NCI-H1436 (cell line): ENCODE results near the gene ARPC5L.
"Not testable (repeated sequence)": the region's sequence is repeated elsewhere in the genome, so short reads cannot be mapped to it uniquely, and the experiment has no call there.

ENCODE experiments used
- DNase-seq: peaks from one replicate; lab custom pipeline; 2025; lab: John Stamatoyannopoulos, UW

Gene ARPC5L

DNA sequence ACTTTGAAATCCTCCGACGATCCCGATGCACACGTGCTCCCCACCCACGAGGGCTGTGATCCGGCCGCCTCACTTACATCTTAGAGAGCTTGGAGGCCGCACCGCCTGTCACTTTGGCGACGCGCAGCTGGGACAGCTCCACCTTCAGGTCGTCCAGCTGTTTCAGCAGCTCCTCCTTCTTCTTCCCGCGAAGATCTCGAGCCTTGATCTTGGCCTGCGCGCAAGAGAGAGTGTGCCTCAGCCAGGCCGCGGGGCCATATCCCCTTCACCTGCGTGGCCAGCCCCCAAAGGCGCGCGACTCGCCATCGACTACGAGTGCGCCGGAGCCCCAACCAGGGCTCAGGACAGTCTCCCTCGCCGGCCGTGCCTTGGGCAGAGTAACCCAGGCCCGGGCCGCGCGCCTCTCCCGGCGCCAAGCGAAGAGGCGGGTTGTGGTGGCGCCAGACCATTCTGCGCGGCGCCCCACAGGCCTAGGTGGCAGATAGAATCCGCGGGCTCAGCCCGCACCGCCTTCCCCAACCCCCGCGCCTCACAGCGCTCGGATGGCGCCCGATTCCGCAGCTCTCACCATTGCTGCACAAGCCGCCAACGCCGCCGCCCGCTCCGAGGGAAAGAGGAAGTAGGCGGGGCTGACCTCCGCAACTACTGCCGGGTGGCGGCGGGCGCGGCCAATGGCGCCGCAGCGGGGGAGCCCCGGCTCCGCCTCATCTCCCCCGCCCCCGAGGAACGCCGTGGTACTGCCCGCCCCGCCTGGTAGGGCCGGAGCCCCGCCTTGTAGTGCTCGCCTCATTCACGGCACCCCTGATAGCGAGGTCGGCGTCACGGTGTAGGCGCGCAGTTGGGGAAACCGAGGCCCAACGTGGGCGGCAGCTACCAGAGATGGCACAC lies at the start of gene ARPC5L, which contains the start of gene RPL35:
Gene ARPC5L (plus strand): TSS at position 789 of the 888 bp plus-strand sequence. CDS start 7,161 bp downstream, outside the sequence.
Gene RPL35 (minus strand): TSS at position 616 of the 888 bp plus-strand sequence. CDS start 45 bp downstream, at position 571.
- peak; percentile 91 for DNase-seq

GRCh38 chr9:124812441-124812876 lies 49.5 kb upstream of the ARPC5L start:
- DNase-seq: no peak

DNA sequence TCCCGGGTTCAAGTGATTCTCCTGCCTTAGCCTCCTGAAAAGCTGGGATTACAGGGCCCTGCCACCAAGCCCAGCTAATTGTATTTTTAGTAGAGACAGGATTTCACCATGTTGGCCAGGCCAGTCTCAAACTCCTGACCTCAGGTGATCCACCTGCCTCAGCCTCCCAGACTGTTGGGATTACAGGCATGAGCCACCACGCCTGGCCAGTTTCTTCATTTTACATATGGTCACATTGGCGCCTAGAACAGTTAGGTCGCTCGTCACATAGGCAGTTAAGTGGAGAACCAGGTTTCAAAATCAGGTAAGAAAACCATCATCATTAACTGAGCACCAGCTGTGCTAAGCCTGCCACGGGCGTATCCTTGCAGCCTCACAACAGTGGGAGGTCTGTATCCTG lies 48.9 kb upstream of the ARPC5L start:
- DNase-seq: no peak

GRCh38 chr9:124813501-124814163 lies 48.3 kb upstream of the ARPC5L start:
- no peak for DNase-seq

DNA sequence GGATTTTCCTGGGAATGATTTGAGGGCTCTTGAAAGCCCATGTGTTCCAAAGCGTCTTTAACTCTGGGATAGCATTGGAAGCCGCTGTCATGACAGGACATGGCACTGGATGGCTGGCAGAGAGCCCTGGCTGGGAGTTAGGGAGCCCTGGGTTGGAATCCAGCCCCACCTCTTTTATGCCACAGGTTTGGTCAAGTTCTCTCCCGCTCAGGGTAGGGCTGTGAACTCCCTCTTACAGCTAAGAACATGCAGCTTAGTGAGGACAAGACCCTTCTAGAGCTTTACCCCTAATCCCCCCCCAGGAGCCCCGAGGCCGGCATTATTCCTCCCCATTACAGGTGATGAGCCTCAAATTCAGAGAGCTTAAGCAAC lies 47.8 kb upstream of the ARPC5L start:
- DNase-seq: no peak

GRCh38 chr9:124815601-124816000 lies 46.3 kb upstream of the ARPC5L start:
- no peak for DNase-seq

DNA sequence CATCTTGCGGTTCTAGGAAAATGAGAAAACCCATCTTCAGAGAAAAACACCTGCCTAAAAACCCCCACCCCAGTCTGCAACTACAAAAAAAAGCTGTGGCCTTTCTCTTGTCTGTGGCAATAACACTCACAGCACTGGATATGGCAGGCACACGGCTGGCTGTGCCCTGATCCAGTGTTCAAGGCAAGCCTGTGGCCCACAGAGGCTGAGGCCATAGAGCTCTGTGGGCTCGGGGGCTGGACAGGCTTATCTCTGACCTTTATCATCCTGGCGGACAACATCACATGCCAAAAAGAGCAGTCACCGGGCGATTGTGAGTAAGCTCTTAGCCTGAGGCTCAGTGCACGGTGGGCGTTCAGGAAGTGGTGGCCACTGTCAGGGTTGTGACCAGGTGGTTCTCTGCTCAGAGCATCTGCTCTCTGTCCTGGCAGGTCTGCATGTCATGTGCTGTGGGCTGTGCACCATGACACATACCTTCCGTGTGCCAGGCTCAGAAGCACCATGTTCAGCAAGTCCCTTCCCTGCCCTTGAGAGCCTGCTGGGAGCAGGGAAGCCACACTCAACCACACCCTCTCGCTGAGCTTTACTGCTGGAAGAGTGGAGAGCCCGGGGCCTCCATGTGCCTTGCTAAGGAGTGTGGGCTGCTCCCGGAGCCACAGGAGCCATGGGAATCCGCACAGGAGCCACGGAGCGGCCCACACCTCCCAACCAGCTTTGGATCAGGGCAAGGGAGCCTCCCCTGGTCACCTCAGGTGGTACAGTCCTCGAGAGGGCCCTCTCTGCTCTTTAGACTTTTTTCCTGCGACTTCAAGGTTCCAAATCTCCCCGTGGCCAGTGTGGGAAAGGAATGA lies 43.3 kb upstream of the ARPC5L start:
- no peak for DNase-seq

DNA sequence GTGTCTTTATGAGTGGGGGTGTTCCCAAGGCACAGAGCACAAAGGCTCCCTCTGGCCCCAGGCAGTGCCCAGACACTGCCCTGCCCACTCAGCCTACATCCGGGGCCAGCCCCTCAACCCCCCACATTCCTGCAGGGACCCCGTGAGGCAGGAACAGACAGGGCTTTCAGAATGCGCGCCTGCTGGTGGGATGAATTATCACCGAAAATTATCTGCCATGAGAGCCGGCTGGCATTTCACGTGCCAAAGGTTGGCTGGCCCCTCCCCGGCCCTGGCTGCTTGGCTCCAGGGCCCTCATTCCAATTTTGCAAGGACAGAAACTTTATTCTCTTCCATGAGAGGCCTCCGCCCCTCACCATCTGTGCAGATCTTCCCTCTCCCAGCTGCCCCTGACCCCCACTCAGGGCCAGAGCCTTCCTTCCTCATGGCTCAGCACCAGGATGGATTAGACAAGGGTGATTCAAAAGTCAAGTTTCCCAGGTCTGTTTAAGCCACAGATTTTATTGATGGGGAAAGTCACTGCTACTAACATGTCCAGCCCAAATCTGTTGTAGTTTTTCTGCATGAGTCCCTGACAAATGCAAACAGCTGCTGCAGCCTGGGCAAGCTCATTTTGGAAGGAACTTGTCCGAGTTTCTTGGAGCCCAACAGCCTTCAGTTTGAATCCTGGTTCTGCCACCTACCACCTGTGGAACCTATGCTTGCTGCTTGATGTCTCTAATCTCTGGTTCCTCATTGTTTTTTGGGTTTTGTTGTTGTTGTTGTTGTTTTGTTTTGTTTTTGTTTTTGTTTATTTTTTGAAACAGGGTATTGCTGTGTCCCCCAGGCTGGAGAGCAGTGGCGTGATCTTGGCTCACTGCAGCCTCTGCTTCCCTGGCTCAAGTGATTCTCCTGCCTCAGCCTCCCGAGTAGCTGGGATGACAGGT lies 41.0 kb upstream of the ARPC5L start:
- no peak for DNase-seq

DNA sequence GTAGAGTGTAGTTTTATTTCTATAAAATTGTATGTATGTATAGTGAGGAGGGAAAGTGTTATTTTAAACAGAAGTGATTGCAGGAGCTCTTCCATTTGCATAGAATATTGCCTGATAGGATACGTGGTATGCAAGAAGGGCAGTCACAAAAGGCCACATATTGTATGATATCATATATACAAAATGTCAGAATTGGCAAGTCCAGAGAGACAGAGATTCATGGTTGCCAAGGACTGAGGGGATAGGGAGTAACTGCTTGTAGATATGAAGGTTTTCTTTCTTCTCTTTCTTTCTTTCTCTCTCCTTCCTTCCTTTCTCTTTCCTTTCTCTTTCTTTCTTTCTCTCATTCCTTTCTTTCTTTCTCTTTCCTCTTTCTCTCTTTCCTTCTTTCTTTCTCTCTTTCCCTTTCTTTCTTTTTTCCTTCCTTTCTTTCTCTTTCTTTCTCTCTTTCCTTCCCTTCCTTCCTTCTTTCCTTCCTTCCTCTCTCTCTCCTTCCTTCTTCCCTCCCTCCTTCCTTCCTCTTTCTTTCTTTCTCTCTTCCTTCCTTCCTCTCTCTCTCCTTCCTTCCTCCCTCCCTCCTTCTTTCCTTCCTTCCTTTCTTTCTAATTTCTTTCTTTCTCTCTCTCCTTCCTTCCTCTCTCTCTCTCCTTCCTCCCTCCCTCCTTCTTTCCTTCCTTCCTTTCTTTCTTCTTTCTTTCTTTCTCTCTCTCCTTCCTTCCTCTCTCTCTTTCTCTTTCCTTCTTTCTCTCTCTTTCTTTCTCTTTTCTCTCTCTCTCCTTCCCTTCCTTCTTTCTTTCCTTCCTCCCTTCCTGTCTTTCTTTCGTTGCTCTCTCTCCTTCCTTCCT lies 33.2 kb upstream of the ARPC5L start:
- no peak for DNase-seq

- DNase-seq: no peak
Observed at GRCh38 chr9:124829334-124829669, 32.6 kb upstream of the ARPC5L start.

DNA sequence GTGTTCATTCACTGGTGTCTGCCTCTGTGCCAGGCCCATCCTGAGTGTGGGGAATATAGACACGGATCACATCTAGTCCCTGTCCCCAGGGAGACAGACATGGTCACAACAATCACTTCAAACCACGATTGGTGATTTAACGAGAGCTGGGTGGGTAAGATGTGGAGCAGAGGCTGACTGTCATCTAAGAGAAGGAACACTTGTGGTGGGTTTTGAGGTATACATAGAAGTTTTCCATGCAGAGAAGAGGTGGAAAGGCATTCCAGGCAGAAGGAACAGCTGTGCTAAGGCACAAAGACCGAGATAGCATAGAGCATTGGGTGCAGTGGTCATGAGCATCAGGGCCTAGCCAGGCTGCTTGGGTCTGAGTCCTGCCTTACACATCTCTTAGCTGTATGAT lies 31.3 kb upstream of the ARPC5L start:
- DNase-seq: no peak

GRCh38 chr9:124831642-124832364 lies 30.1 kb upstream of the ARPC5L start:
- DNase-seq: no peak

DNA sequence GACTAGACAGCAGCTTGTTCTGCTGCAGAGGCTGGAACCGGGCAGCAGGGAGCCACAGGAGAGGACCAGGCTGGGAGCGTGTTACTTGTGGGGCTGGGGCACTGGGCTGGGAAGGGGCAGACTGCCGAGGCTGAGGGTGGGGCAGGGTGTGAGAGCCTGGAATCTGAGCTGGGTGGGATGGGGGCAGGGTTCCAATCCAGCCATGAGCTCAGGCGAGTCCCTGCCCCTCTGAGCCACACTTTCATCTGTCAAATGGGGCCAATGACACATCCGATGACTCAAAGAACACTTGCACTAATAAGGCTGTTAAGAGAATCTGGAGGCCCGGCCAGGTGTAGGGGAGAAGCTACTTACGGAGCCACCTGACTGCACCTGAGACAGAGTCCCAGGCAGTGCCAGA lies 27.3 kb upstream of the ARPC5L start:
- peak; percentile 53 for DNase-seq

- DNase-seq: peak; percentile 82
Observed at GRCh38 chr9:124835026-124835557, 26.8 kb upstream of the ARPC5L start.

DNA sequence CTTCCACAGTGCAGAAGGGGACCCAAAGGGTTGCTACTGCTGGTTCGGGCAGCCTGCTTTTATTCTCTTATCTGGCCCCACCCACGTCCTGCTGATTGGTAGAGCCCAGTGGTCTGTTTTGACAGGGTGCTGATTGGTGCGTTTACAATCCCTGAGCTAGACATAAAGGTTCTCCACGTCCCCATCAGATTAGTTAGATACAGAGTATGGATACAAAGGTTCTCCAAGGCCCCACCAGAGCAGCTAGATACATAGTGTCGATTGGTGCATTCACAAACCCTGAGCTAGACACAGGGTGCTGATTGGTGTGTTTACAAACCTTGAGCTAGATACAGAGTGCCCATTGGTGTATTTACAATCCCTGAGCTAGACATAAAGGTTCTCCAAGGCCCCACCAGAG lies 23.8 kb upstream of the ARPC5L start:
- DNase-seq: not testable (repeated sequence)

DNA sequence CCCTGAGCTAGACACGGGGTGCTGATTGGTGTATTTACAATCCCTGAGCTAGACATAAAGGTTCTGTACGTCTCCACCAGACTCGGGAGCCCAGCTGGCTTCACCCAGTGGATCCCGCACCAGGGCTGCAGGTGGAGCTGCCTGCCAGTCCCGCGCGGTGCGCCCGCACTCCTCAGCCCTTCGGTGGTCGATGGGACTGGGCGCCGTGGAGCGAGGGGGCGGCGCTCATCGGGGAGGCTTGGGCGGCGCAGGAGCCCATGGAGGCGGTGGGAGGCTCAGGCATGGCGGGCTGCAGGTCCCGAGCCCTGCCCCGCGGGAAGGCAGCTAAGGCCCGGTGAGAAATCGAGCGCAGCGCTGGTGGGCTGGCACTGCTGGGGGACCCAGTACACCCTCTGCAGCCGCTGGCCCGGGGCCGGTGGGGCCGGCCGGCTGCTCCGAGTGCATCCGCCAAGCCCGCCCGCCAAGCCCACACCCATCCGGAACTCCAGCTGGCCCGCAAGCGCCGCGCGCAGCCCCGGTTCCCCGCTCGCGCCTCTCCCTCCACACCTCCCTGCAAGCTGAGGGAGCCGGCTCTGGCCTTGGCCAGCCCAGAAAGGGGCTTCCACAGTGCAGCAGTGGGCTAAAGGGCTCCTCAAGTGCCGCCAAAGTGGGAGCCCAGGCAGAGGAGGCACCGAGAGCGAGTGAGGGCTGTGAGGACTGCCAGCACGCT lies 23.2 kb upstream of the ARPC5L start:
- not testable (repeated sequence) for DNase-seq

DNA sequence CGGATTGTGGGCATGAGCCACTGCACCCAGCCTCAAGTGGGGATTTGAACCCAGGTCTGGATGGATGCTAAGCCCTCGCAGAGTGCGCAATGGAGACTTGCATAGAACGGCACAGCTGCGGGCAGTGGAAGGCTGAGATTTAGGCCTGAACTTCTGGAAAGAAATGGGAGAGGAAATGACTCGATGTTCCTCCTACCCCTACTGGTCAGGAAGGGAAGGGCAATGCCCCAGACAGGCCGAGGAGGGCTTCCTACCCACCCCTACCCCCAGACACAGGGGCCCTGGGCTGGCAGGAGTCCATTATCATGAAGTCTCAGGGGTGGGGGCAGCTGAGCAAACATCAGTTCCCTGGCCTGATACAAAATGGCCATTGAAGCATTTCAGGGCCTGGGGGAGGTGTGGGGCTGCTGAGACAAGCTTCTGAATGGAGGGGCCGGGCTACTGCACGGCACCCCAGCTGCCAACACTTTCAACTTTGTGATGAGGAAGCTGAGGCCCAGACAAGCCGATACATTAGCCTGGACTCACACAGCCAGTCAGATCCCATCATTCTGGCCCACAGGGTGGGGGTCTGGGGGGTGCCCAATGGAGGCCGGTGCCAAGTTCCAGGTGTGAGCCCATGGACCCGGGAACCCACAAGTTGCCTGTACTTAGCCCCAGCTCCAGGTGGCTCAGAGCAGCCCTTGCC lies 22.2 kb upstream of the ARPC5L start:
- peak; percentile 33 for DNase-seq

DNA sequence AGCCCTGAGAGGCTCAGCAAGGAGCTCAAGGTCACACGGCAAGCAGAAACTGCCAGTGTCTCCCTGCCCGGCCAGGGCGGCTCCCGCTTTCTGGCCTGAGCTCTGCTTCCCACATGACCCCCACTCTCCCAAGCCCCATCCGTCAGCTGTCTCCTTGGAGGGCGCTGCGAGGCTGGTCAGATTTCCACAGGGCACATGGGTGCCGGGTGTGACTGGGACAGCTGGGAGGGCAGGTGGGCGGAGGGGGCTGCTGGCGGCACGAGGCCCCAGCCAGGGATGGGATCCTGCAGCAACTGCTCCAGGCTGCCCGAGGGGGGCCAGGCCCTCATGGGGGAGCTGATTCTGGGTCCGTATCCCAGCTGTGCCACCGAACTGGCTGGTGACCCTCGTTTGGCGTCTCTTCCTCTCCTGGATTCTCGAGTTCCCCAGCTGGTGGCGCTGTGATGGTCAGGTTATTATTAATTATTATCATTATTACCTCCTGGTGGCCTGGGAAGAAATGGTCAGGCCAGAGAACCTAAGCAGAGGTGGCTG lies 21.6 kb upstream of the ARPC5L start:
- DNase-seq: no peak
